ENCODE measurements around the gene ZNF460. TPM values are rescaled to one million over a fixed set of nuclear protein-coding genes. Genes with fewer than 3 reads are reported as not detected.

The ZNF460 gene
- total and polyA plus RNA-seq, 2 of the 13 experiments (the other 11 are each of a cell fraction or from before 2014, with no cell fraction given): 14.5 to 44.8 TPM

GRCh38 chr19:57240311-57241090 is 39.8 kb upstream of the ZNF460 start, which contains the start of gene ZNF805 (continued):
- peak; percentile 70; the same call in 1 of the 2 replicates for TF ChIP-seq ZBED4 (CRISPR knock-in tag; IDR thresholded peaks at IDR 0.05; ENCODE audit: borderline replicate concordance)
- TF ChIP-seq ZNF687 (CRISPR knock-in tag; IDR thresholded peaks at IDR 0.05): peak; percentile 86
- peak; percentile 91 for TF ChIP-seq ZFP91 (CRISPR knock-in tag; IDR thresholded peaks at IDR 0.05; ENCODE audit: borderline replicate concordance)
- peak; percentile 96 for TF ChIP-seq SPEN (CRISPR knock-in tag; IDR thresholded peaks at IDR 0.05; ENCODE audit: low read depth)
- TF ChIP-seq EZH2 (conservative IDR thresholded peaks at IDR 0.05; ENCODE audit: low read depth, low read length): no peak
- TF ChIP-seq CREBL2 (CRISPR knock-in tag; IDR thresholded peaks at IDR 0.05; ENCODE audit: borderline replicate concordance): peak; percentile 50; the same call in 1 of the 2 replicates
- TF ChIP-seq ATF6 (CRISPR knock-in tag; conservative IDR thresholded peaks at IDR 0.05): no peak
- peak; percentile 47; the same call in 1 of the 2 replicates for TF ChIP-seq PHF21A (CRISPR knock-in tag; IDR thresholded peaks at IDR 0.05)
- peak; percentile 52; the same call in 1 of the 2 replicates for TF ChIP-seq TFDP2 (CRISPR knock-in tag; IDR thresholded peaks at IDR 0.05)
- TF ChIP-seq ZSCAN5A (CRISPR knock-in tag; IDR thresholded peaks at IDR 0.05; ENCODE audit: borderline replicate concordance): peak; percentile 41; the same call in 1 of the 2 replicates
